Measurements from ENCODE around the gene MSI2.
"Not testable (repeated sequence)": the region's sequence is repeated elsewhere in the genome, so short reads cannot be mapped to it uniquely, and the experiment has no call there.

The MSI2 gene

DNA sequence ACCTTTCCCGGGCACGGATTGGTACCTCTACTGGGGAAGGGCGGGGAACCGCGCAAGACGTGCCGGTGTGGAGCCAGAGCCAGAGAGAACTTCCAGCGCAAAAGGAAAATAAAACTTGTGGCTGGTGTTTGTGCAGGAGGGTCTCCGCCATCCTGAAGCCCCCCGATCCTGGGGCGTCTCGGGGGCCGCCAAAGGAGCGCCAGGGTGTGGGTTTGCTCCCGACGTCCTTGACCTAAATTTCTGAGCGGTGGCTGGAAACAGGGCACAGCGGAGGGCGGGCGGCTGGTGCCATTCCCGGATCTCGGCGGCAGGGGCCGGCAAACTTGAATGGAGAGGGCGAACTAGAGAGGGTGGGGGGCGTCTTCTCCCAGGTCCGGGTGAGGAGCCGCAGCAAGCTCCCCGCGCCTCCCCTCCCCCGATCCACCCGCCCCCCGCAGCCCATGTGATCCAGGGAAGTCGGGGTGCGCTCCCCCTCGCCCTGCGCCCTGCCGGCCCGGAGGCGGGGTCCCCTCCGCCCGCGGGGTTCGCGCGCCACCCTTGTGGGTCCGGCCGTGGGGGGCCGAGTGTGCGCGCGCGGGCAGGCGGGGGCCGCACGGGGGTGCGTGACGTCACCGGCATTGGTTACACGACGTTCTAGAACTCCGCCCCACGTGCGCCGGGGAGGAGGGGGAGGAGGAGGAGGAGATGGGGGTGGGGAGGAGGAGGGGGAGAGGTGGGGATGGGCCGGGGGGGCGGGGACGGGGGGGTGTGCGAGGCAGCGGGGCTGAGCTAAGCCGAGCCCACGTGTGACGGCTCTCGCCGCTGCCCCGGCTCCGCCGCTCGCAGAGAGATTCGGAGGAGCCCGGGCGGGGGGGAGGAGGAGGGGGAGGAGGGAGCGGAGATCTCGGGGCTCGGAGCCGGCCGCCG, at the start of gene MSI2:
Gene MSI2, plus strand, starts transcription at position 748 of the 906 bp plus-strand sequence. CDS start 220 bp downstream, outside the sequence.
- DNase-seq (ENCODE audit: low read depth in 1 of 2, low spot score in 1 of 2): peak; percentile 75 to 87

DNA sequence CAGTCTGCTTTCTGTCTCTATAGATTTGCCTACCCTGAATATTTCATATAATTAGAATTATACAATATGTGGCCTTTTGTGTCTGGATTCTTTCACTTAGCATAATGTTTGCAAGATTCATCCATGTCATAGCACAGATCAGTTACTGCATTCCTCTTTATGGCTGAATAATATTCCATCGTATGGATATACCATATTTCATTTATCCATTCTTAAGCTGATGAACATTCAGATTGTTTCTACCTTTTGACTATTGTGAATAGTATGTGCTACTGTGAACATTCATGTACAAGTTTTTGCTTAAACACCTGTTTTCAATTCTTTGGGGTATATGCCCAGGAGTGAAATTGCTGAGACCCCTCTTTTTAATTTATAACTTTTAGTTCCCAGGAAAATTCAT, 49.4 kb upstream of the MSI2 start:
- DNase-seq (ENCODE audit: low read depth in 1 of 2, low spot score in 1 of 2): no peak

DNA sequence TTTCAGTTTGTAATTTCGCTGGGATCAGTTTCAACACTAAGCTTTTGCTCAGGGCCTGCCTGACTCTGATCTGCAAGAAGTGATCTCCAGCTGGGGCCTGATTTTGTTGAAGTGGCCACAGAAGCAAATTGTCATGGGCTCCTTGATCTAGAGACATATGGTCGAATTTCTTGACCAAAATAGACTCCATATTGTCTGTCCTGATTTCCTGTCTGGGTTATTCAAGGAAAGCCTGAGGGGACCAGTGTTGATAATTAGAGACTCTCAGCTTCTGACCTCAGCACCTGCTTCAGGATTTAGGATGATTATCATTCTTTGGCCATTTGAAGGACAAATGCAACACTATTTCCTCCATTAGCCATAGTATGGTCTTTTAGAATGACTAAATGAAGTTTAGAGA, 48.9 kb upstream of the MSI2 start:
- DNase-seq (ENCODE audit: low read depth in 1 of 2, low spot score in 1 of 2): no peak

DNA sequence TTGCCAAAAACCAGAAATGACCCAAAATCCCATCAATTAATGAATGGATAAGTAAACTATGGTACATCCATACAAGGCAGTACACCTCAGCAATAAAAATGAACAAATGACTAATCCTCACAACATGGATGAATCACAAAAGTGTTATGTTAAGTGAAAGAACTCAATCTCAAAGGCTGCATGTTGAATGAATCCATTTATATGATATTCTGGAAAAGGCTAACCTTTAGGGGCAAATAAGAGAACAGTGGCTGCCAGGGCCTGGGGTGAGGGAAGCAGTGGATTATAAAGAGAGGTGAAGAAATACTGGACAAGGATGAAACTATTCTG, 46.1 kb upstream of the MSI2 start:
- DNase-seq (ENCODE audit: low read depth in 1 of 2, low spot score in 1 of 2): no peak

DNA sequence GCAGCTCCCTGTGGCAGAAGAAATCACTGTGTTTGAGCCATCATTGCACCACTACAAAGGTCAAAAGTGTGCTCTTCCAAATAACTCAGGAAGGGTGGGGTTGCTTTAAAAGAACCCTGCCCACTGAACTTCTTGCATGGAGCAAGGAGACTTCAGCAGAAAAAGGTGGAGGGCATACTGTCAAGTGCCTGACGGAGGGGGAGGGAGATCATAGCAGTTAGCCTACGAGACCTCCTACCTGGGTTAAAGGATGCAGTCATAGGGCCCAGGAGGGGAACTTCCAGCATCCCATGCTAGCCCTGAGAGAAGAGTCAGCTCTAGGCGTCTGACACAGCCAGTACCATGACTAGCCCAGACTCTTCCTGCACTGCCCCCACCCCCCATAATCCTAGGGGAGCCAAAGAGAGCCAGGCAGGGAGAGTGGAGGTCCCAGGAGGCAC, 45.3 kb upstream of the MSI2 start:
- no peak for DNase-seq (ENCODE audit: low read depth in 1 of 2, low spot score in 1 of 2)

DNA sequence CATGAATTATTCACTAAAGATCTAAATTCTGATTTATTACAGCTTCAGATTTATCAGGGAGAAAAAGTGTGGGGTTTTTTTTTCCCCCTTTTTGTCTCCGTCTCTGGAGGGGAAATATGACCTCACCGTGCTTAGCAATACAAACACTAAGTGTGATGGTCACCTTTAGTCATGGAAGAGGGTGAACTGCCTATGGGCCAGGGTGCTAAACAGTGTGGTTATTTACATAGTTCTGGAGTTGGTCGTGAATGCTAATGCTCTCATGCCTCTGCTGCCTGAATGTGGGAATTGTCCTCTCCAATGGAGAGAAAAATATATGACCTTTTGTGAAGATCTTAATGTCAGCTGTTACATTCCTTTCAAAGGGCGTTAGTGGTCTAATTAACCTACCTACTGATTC, 44.8 kb upstream of the MSI2 start:
- DNase-seq (ENCODE audit: low read depth in 1 of 2, low spot score in 1 of 2): no peak

DNA sequence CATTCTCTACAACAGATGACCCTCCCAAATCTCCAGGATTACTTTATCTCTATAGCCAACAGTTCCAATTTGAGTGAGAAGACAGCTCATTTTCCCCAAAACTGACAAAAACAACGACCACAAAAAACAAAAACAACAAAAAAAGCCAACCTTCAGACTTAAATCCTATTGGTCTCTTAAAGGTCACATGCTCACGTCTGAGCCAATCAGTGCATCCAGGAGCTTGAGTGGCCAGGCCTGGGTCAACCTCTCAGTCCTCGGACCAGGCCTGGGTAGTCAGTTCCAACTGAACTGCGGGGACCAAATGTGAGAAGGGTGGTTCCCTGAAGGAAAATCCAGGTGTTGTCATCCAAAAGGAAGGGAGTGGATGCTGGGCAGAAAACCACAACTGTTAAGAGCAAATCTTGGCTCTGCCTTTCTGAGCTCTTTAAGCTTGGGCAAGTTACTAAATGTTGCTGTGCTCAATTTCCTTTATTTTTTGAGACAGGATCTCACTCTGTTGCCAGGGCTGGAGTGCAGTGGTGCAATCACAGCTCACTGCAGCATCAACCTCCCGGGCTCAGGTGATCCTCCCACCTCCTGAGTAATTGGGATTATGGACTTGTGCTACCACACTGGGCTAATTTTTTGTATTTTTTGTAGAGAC, 43.0 kb upstream of the MSI2 start:
- no peak for DNase-seq (ENCODE audit: low read depth in 1 of 2, low spot score in 1 of 2)

DNA sequence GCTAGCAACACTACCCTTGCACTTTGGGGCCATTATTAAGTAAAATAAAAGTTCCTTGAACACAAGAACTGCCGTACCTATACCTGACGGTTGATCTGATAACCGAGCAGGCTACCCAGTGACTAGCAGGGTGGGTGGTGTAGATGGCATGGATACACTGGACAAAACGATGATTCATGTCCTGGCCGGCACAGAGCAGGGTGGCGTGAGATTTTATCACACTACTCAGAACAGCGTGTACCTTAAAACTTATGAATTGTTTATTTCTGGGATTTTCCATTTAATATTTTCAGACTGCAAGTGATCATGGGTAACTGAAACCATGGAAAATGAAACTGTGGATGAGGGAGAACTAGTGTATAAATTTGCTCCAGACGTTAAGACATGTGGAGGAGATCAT, 41.0 kb upstream of the MSI2 start:
- no peak for DNase-seq (ENCODE audit: low read depth in 1 of 2, low spot score in 1 of 2)

DNA sequence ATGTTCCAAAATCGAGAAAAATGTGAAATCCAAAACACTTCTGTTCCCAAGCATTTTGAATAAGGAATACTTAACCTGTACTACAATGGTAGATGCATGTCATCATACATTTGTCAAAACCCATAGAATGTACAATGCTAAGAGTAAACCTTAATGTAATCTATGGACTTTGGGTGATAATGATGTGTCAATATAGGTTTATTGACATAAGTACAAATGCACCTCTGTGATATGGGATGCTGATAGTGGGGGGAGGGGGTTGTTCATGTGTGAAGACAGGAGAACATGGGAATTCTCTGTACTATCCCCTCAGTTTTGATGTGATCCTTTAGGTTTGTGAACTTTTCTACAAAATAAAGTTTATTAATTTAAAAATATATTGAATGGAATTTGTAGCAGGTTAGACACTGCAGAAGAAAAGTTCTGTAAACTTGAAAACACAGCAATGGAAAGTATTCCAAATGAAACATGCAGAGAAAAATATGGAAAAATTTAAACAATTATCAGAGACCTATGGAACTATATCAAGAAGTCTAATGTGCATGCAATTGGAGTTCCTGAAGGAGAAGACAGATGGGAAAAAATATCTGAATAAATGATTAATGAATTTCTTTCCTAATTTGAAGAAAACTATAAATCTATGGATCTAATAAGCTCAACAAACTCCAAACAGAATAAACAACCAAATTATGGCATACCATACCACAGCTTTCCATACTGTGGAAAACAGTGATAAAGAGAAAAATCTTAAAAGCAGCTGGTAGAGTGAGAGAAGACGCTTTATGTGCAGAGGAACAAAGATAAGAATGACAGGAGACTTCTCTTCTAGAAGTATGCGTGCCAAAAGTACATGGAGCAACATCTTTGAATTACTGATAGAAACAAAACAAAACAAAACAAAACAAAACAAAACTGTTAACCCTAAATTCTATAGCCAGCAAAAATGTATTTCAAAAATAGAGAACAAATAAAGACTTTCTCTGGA, 34.7 kb upstream of the MSI2 start:
- no peak for DNase-seq (ENCODE audit: low read depth in 1 of 2, low spot score in 1 of 2)

DNA sequence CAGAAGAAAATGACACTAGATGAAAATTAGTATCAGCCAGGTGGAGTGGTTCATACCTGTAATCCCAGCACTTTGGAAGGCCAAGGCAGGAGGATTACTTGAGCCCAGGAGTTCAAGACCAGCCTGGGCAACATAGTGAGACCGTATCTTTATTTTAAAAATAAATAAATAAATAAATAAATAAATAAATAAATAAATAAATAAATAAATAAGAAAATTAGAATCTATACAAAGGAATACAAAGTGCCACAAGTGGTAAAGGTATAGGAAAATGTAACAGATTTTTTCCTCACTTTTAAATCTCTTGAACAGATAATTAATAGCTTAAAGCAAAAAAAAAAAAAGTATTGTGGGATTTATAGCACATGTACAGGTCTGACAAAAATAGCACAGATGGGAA, 33.9 kb upstream of the MSI2 start:
- not testable (repeated sequence) for DNase-seq (ENCODE audit: low read depth in 1 of 2, low spot score in 1 of 2)

DNA sequence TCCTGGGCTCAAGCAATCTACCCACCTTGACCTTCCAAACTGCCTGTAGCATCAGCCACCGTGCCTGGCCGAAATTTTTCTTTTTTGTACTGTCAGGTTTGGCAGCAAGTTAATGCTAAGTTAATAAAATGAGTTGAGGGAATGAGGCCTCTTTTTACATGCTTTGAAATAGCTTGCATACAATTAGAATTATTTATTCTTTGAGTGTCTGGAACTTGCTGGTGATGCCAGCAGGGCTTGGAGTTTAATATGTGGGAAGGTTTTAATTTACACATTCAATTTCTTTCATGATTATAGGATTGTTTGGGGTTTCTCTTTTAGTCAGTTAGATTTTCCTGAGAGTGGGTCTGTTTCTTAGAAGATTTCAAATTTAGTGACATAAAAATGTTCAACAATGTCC, 31.2 kb upstream of the MSI2 start:
- DNase-seq (ENCODE audit: low read depth in 1 of 2, low spot score in 1 of 2): no peak

DNA sequence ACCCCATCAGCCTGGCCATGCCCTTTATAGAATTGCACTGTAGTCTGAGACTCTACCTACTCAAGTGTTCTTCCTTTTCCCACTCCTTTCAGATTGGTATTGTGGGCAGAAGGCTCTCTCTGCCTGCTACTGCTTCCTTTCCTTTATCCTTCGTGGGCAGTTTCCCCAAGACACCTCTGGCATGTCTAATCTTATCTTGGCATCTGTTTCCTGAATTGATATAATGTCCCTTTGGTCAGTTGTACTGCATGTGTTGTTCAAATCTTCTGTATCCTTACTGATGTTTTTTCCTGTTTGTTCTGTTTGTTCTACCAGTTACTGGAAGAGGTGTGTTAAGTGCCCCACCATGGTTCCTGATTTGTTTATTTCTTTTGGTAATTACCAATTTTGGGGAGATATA, 29.5 kb upstream of the MSI2 start:
- no peak for DNase-seq (ENCODE audit: low read depth in 1 of 2, low spot score in 1 of 2)

DNA sequence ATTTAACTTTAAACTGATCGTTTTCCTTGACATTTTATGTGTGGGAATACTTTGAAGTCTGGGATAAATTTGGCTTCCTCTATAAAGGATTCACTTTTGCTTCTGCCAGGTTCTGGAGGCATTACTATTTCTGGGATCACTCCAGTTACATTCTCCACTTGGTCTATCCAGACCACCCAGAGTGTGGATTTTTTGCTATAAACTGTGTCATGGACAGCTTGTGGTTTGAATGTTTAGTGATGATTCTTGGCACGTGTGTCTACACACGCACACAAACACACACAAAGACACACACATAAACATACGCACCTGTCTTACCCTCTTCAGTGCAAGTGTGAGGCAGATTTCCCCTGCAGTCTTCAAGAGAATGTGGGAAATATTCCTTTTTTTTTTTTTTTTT, 27.4 kb upstream of the MSI2 start:
- DNase-seq (ENCODE audit: low read depth in 1 of 2, low spot score in 1 of 2): no peak

DNA sequence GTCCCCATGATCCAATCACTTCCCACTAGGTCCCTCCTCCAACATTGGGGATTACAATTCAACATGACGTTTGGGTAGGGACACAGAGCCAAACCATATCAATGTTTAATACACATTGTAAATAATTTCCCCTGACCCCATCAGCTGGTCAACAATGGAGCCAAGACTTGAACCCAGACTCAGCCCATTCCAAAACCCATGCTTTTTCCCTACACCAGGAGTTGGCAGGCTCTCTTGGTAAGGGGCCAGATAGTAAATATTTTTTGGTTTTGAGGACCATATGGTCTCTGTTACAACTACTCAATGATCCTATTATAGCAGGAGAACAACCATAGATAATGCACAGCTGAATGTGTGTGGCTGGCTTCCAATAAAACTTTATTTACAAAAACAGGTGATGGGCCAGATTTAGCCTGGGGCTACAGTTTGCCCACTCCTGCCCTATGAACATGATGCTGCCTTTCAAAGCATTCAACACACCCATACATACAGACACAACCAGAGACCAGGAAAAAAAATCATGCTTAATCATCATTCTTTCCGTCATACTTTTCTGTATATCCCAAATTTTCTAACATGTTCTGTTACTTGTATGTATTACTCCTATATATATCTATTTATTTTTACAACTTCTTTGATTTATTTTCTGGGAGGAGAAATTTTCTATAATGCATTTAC, 22.1 kb upstream of the MSI2 start:
- no peak for DNase-seq (ENCODE audit: low read depth in 1 of 2, low spot score in 1 of 2)

DNA sequence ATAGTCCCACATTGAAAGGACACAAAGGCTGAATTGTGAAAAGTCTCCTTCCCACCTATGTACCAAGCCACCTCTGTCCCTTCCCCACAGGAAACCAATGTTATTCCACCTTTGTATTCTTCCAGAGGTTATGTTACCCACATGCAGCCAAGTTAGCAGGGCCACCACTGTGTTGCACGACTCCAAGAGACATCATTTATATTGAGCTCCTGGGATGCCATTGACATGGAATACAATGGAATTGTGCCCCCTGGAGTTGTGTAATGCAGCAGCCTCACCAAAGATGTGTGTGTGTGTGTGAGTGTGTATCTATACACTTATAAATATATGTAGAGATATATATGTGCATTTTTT, 21.6 kb upstream of the MSI2 start:
- DNase-seq (ENCODE audit: low read depth in 1 of 2, low spot score in 1 of 2): no peak

DNA sequence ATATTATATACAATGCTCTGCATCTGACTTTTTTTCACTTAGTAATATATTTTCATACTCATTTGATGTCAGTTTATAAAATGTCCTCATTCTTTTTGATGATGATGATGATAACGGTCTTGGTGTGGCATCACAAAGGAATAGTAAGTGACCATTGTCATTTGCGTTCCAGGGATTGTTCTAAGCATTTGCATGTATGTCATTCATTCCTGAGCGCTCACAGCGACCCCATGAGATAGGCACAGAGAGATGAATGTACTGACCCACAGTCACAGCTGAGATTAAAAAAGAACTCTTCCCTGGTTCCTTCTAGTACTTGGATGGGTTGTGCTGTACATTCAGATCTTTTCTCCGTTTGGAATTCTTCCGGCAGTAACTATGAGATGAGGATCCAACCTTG, 21.2 kb upstream of the MSI2 start:
- no peak for DNase-seq (ENCODE audit: low read depth in 1 of 2, low spot score in 1 of 2)

DNA sequence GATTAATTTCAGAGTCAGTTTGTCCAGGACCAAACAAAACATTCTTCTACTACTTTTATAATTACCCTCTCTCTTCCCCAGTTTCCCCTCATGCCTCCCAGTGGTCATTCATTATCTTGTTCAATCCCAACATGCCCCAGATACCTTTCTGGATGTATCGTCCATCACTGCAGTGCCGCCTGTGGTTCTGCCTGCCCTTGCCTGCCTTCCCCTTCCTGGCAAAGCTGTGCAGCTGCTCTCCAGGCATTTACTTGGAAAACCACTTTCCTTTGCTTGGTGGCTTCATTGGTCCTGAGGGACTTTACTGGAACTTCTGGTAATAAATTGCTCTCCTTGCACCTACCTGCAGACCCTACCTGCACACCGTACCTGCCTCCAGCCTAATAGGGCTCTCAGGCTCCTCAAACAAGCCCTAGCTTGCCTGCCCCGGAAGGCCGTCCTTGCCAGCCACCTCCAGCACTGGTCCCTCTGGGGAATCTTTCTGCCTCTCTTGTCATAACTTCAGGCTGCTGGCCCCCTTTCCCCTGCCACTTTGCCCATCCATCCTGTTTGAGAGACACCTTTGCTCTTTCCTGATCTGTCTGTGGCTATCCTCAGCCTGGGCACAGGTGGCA, 19.5 kb upstream of the MSI2 start:
- no peak for DNase-seq (ENCODE audit: low read depth in 1 of 2, low spot score in 1 of 2)

DNA sequence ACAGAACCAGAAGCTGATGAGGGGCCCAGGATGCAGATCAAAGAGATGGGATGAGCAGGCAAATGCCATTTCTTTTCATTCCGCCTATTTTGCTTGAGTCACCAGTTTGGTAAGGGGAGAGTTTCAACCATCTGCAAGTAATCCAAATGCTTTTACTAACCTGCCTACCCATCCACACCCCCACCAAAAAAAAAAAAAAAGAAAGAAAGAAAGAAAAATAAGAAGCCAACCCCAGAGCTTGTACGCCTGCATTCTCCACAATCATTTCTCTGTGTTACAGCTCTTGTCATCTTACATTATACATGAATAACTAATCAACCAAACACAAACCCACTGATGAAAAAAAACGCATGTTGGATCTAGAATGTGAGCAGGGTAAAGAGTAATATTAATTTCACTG, 15.7 kb upstream of the MSI2 start:
- no peak for DNase-seq (ENCODE audit: low read depth in 1 of 2, low spot score in 1 of 2)

DNA sequence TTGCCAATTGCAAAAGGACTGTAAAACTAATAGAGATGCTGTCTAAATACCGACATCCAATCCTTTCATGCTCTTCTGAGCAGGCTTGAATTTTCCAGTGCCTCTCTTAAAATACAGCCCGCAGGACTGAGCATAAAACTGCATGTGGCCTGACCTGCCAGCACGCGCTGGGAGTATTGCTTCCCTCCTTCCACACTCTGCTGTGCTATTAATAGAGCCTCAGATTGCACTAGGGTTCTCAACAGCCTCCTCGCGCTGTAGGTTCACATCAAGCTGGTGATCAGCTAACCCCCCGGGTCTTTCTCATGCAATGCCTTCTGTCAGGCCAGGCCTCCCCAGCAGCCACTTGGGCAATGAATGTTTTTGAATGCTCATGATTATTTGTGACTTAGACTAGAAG, 14.2 kb upstream of the MSI2 start:
- no peak for DNase-seq (ENCODE audit: low read depth in 1 of 2, low spot score in 1 of 2)

DNA sequence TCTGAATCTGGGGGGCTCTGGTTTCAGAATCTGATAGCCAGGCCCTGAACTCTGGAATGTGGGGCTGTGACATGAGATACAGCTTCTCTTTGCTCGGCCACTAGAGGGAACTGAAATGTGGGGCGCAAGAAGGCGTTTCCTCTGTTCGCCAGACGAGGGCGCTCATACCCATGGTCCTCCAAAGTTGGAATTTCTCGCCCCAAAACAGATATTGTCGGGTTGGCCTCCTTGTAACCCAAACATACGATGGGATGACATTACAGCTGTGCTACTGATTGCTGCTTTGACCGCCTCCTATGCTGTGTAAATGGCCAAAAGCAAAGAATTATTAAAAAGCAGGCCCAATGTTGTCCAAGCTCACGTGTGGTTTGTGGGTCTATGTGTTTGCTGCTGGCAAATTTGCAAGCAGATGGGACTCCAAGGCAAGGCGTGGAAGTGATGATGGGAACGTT, 13.1 kb upstream of the MSI2 start:
- peak; percentile 65 for DNase-seq (ENCODE audit: low read depth in 1 of 2, low spot score in 1 of 2)

DNA sequence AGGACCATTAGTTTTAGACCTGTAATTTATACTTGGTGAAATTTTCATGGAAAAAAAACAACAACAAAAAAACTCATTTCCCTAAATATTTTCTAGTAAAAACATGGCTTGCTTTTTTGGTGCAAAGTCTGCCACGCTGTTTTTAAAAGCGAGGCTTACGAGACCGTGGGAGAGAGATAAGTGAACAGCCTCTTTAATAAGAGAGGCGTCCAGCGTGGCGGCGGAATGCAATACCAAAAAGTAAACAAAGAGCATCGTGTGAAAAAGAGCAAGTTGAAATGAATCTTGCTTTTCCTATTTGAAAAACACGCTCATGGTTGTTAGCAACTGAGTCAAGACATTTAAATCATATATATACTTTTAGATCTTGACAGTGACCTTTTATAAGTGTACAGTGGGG, 10.5 kb upstream of the MSI2 start:
- DNase-seq (ENCODE audit: low read depth in 1 of 2, low spot score in 1 of 2): no peak

Measured in activated CD4-positive, alpha-beta T cell treated with anti-CD3 and anti-CD28 coated beads, Interleukin-2, amount 50 U/mL, for 24 hours (primary cell).